Esophagus squamous epithelium (tissue), 5 donors: ENCODE results near the gene ENOX1. TPM values are rescaled to one million over a fixed set of nuclear protein-coding genes. Genes with fewer than 3 reads are reported as not detected.

Experiments used
- DNase-seq: peaks from one replicate; lab custom pipeline; 2025; lab: John Stamatoyannopoulos, UW
- H3K27ac ChIP-seq, 4 donors: fragments of 200-600 bp; sonication (generic); one replicate each; pipeline ENCODE4 v1.5.1; 2016 to 2019; ENCODE audit warnings: mild to moderate bottlenecking in 1 of 4
- H3K27me3 ChIP-seq, 4 donors: fragments of 200-600 bp; sonication (generic); 1 replicate in 3 of 4; 2 replicates in 1 of 4; pipeline versions ENCODE4 v1.5.1 to v1.6.0; 2017 to 2021; ENCODE audit warnings: antibody characterized with exemption in 1 of 4
- H3K36me3 ChIP-seq, 3 donors: fragments of 200-600 bp; sonication (generic); one replicate each; pipeline ENCODE4 v1.5.1; 2016 to 2019
- H3K4me1 ChIP-seq, 3 donors: fragments of 200-600 bp; sonication (generic); one replicate each; pipeline ENCODE4 v1.5.1; 2017 to 2019
- H3K4me3 ChIP-seq, 4 donors: fragments of 200-600 bp; sonication (generic); 1 replicate in 3 of 4; 2 replicates in 1 of 4; pipeline ENCODE4 v1.5.1; 2016 to 2019; ENCODE audit warnings: mild to moderate bottlenecking in 2 of 4, moderate library complexity in 1 of 4
- H3K9me3 ChIP-seq, 3 donors: fragments of 200-600 bp; sonication (generic); one replicate each; pipeline ENCODE4 v1.5.1; 2016 to 2019
- POLR2A ChIP-seq, 4 donors: fragments of 450-650 bp; IDR thresholded peaks; one replicate each; pipeline ENCODE4 v1.6.1; 2017; ENCODE audit warnings: antibody characterized with exemption in 4 of 4, mild to moderate bottlenecking in 4 of 4, moderate library complexity in 3 of 4
- WGBS, 2 donors: methylation state at CpG; one replicate each; pipeline ENCODE4 v1.1.5; 2018; 5-methylcytosine and 5-hydroxymethylcytosine counted together
- intact Hi-C: fragments of 100-400 bp; cut with DNase I; formaldehyde crosslinking; loops from one replicate; pipeline ENCODE4 v1.15.0; 2022
- total RNA-seq, 4 donors: library from RNA; depleted of rRNA; stranded (reverse); fragments of >200 nt; gene quantifications; one replicate each; pipeline ENCODE4 v1.1.0, GENCODE V29; 2016
- TF ChIP-seq, protein P1 (sequence below), 6 experiments: fragments of 450-650 bp in 4 of 6; fragments of 200-600 bp in 2 of 6; sonication (generic) in 2 of 6; IDR thresholded peaks; one replicate each; pipeline ENCODE4 v1.5.1; 2016 to 2019; ENCODE audit warnings: antibody characterized with exemption in 6 of 6, mild to moderate bottlenecking in 4 of 6, moderate library complexity in 4 of 6
- donor health status: DM: yes; HTN: yes; CAD: no.

The ENOX1 gene
- total RNA-seq, 4 donors from 2014 or later: 0.48 to 0.76 TPM; not detected in 2

- no peak for TF ChIP-seq POLR2A (IDR thresholded peaks at IDR 0.05)
- TF ChIP-seq, protein P1, sequence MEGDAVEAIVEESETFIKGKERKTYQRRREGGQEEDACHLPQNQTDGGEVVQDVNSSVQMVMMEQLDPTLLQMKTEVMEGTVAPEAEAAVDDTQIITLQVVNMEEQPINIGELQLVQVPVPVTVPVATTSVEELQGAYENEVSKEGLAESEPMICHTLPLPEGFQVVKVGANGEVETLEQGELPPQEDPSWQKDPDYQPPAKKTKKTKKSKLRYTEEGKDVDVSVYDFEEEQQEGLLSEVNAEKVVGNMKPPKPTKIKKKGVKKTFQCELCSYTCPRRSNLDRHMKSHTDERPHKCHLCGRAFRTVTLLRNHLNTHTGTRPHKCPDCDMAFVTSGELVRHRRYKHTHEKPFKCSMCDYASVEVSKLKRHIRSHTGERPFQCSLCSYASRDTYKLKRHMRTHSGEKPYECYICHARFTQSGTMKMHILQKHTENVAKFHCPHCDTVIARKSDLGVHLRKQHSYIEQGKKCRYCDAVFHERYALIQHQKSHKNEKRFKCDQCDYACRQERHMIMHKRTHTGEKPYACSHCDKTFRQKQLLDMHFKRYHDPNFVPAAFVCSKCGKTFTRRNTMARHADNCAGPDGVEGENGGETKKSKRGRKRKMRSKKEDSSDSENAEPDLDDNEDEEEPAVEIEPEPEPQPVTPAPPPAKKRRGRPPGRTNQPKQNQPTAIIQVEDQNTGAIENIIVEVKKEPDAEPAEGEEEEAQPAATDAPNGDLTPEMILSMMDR (IDR thresholded peaks at IDR 0.05): no peak
- no peaks in the 10 kb centered on the region for H3K36me3 ChIP-seq
- DNase-seq: no peak
- no peaks in the 10 kb centered on the region for H3K27me3 ChIP-seq
- H3K27ac ChIP-seq: no peak overlapping the region
- 76 to 82% methylated on average over 5 of the region's 5 CpGs for WGBS, 2 donors
- intact Hi-C loops: no loop called here
- no peak overlapping the region for H3K4me3 ChIP-seq
- no peaks in the 10 kb centered on the region for H3K9me3 ChIP-seq
- peaks cover 0 to 11% (median 0%) of the 10 kb centered on the region in 3 donors for H3K4me1 ChIP-seq
These were observed 423.4 kb downstream of the ENOX1 start for GRCh38 chr13:43363156-43363953.

DNA sequence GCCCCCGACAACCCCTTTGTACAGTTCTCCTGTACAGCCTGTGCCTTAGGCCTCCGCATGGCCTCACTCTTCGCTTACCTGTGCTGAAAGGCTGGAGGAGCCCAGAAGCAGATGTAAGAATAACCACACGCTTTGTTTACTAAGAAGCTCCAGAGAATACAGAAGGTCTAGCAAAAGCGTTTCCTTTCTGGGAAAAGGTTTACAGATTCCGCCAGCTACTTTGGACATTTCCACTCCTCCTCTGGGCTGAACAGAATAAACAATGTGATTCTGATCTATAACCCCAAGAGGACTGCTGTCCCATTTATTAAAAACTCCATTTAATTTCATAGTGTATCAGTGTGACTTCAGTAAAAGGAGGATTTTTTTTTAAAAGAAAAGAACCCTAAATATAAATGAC, 424.2 kb downstream of the ENOX1 start:
- Histone ChIP-seq H3K27ac (no peak overlapping the region), H3K9me3 (no peaks in the 10 kb centered on the region), H3K4me3 (no peak overlapping the region), H3K27me3 (no peaks in the 10 kb centered on the region), H3K4me1 (peaks cover 0 to 11% (median 0%) of the 10 kb centered on the region in 3 donors), H3K36me3 (no peaks in the 10 kb centered on the region)
- intact Hi-C loops: no loop called here
- no peak for DNase-seq
- no peak for TF ChIP-seq POLR2A (IDR thresholded peaks at IDR 0.05)
- TF ChIP-seq, protein P1 (IDR thresholded peaks at IDR 0.05): no peak
- WGBS, 2 donors: 81 to 91% methylated on average over 4 to 6 of the region's 6 CpGs

DNA sequence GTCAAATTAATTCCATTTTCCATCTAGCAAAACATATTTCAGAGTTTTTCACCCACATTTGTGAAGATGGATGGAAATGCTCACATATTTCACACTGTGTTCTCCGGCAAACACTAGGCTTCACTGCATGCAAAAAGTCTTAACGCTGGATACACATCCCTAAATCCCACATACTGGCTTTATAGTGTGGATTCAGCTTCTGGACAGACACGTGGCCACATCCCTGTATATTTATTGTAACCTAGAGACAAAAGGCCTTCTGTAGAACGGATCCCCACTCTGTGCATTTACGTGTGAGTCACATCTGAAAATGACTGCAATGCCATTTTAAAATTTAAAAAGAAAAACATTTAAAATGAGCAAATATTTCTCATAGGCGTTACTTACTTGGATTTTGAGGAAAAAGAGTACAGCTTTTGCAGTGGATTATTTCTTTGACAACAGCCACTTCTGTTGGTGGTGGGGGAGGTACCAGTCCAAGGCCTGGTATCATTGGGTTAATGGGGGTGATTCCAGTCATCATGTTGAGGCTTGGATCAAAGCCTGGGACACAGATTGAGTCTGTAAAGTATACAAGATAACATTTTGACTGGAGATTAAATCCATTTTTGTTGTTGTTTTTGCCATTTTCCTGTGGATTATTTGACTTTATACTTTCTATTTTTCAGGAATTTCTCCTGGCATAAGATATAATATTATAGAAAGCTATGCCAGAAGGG, 425.7 kb downstream of the ENOX1 start:
- DNase-seq: no peak
- H3K27me3 ChIP-seq: no peaks in the 10 kb centered on the region
- 63 to 70% methylated on average over 6 of the region's 6 CpGs for WGBS, 2 donors
- no peak overlapping the region for H3K4me3 ChIP-seq
- no peaks in the 10 kb centered on the region for H3K36me3 ChIP-seq
- no peaks in the 10 kb centered on the region for H3K9me3 ChIP-seq
- no peak overlapping the region for H3K27ac ChIP-seq
- peaks cover 0 to 11% (median 0%) of the 10 kb centered on the region in 3 donors for H3K4me1 ChIP-seq
- intact Hi-C loops: no loop called here
- TF ChIP-seq POLR2A (IDR thresholded peaks at IDR 0.05): no peak
- TF ChIP-seq, protein P1 (IDR thresholded peaks at IDR 0.05): no peak

DNA sequence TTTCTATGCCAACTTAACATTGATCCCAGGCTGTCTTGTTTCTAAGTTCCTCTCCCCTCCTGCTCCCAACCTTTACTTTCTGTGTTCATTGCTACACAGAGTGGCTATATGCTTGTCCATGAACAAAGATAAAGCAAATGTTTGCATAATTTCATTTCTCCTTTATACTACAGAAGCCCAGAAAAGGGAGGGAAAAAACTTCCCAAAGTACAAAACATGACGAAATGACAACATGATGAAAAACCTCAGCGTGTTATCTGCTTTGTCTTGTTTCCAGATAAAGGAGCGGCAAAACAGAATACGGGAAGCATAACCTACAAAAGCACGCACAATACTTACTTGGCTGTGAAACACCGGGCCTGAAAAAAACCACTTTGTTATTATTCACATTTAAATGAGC, 426.6 kb downstream of the ENOX1 start:
- H3K27me3 ChIP-seq: no peaks in the 10 kb centered on the region
- H3K4me1 ChIP-seq: peaks cover 0 to 7% (median 0%) of the 10 kb centered on the region in 3 donors
- no peaks in the 10 kb centered on the region for H3K9me3 ChIP-seq
- TF ChIP-seq POLR2A (IDR thresholded peaks at IDR 0.05): no peak
- TF ChIP-seq, protein P1 (IDR thresholded peaks at IDR 0.05): no peak
- H3K27ac ChIP-seq: no peak overlapping the region
- no peak for DNase-seq
- H3K36me3 ChIP-seq: no peaks in the 10 kb centered on the region
- no peak overlapping the region for H3K4me3 ChIP-seq
- 68 to 86% methylated on average over 6 of the region's 6 CpGs for WGBS, 2 donors
- intact Hi-C loops: no loop called here

GRCh38 chr13:43359536-43359935, 427.2 kb downstream of the ENOX1 start:
- intact Hi-C loops: no loop called here
- Histone ChIP-seq H3K27me3 (no peaks in the 10 kb centered on the region), H3K4me3 (no peak overlapping the region), H3K9me3 (no peaks in the 10 kb centered on the region), H3K4me1 (peaks cover 0 to under 1% (median 0%) of the 10 kb centered on the region in 3 donors), H3K36me3 (no peaks in the 10 kb centered on the region), H3K27ac (no peak overlapping the region)
- no peak for TF ChIP-seq POLR2A (IDR thresholded peaks at IDR 0.05)
- TF ChIP-seq, protein P1 (IDR thresholded peaks at IDR 0.05): no peak
- 81 to 89% methylated on average over 4 of the region's 4 CpGs for WGBS, 2 donors
- no peak for DNase-seq
